GM12874 (cell line): ENCODE measurements around the gene TMEM255A.

Source experiments
- TF ChIP-seq, protein P1 (sequence below): IDR thresholded peaks from 2 replicates; pipeline ENCODE4 v1.5.1; 2011; ENCODE audit warnings: low read depth, mild to moderate bottlenecking, control low read depth, low read length, moderate library complexity; ENCODE audit not compliant: insufficient read depth

TMEM255A gene

DNA sequence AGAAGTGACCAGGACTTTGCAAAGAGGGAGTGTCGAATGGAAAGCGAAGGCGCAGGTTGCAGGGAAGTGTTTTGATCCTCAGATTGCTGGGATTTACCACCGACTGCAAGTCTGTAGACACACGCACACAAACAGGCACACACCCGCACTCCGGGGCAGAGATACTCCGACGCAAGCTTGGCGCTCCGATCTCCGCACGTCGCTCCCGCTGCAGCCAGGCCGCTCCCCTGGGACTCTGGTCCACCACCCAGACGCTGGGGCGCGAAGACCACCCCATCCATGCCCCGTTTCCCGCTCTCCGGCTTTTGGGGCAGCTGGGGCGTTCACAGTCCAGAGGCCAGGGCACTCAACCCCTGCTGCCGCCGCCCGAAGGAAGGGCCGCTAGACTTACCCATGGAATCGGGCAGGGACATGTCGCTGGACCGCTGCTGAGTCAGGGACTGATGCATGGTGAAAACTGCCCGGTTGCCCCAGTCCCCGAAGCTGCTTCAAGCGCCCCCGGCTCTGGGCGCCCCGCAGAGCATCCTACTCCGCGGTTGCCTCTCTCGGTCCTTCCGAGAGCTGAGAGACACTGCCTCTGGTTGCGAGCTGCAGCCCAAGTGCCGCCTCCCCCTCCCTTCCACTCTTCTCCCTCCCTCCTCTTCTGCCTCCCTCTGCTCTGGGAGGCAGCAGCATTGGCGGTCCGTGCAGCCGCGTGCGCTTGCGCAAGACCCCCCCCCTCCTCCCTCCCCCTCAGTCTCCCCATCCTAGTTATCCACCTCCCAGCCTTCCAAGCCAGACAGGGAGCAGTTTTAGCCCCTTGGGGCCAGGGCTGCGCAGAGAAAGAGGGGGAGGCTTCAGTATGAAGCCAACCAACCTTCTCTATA lies at the start of gene TMEM255A:
Gene TMEM255A, minus strand, starts transcription at position 601 of the 866 bp plus-strand sequence. Its CDS starts 152 bp downstream, at position 449.
- TF ChIP-seq, protein P1, sequence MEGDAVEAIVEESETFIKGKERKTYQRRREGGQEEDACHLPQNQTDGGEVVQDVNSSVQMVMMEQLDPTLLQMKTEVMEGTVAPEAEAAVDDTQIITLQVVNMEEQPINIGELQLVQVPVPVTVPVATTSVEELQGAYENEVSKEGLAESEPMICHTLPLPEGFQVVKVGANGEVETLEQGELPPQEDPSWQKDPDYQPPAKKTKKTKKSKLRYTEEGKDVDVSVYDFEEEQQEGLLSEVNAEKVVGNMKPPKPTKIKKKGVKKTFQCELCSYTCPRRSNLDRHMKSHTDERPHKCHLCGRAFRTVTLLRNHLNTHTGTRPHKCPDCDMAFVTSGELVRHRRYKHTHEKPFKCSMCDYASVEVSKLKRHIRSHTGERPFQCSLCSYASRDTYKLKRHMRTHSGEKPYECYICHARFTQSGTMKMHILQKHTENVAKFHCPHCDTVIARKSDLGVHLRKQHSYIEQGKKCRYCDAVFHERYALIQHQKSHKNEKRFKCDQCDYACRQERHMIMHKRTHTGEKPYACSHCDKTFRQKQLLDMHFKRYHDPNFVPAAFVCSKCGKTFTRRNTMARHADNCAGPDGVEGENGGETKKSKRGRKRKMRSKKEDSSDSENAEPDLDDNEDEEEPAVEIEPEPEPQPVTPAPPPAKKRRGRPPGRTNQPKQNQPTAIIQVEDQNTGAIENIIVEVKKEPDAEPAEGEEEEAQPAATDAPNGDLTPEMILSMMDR, result no peak

DNA sequence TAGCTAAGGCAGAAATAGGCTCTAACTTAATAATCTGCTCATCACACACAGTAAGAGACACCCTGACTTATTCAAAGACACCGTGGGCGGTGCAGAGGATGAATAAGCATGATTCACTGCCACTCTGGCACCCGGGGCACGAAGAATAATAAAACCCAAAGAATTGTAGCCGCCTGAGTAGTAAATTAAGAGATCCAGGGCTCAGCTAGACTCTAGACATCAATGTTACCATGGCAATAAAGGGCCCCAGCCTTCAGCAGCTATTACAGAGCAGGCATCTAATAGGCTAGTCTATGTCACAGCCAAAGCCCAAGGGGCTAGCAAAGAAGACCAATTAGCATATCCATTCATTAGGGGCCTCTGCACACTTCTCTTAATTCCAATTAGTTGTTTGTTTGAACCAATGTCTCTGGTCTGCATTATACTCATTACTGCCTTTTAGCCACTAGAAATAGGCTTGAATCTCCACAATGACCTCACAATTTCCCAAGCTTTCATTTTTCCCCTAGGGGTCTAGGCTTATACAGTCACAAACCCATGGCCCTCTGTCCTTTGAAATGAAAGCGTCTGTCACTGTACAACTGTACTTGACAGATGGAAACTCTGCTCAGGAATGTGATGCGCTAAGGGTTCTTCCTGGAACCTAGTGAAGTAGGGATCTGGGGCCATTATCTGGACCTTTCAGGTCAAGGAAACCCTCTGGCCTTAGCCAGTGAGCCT lies 47.6 kb upstream of the TMEM255A start:
- TF ChIP-seq, protein P1, result no peak

- TF ChIP-seq, protein P1, result no peak
Observed at GRCh38 chrX:120357186-120357585, 45.9 kb upstream of the TMEM255A start.

GRCh38 chrX:120356084-120356483 lies 44.8 kb upstream of the TMEM255A start:
- TF ChIP-seq, protein P1, result no peak

DNA sequence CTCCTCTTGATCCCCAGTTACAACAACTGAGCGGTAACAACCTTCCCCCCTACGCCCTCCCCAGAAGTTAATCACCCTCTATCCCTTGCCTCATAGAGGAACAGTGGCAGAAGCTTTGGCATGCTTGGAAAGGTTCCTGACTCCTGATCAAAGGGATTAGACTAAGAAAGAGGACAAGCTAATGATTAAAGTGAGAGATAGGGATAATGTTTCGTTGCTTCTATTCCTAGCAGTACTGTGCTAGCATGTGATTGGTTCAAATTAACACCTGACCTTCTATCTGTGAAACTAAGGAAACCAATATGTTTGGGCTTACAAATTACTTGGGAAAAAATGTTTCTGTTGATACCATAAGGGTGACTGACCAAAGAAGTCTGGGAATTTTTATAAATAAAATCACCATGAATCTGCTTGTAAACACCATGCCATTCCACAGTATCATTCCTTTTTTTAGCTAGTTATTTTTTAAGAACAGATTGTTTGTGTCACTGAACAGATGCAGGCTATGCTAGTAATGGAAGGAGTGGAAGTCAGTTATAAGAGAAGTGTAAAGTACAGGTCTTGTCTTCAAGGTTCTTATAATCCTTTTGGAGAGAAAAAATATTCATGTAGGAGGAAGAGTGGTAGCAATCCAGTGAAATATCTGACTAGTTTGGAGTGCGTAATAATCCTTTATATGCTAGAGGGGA lies 39.3 kb upstream of the TMEM255A start:
- TF ChIP-seq, protein P1, result no peak

DNA sequence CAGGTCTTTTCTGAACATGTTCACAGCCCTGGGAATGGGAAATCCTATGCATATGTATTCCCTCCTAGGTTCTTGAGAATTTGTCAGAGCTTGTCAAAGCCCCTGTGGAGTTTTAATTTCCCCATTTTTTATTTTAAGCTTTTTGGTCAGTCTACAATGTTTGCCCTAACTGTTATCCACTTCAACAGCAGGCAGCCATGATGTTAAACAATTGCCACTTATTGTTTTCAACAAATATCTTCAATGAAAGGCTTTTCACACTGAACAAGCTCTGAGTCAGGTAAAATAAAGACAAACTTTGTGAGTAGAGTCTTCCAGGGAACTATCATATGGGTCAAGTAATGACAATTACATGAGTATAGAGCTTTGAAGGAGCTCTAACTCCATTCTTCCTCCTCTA lies 25.6 kb upstream of the TMEM255A start:
- TF ChIP-seq, protein P1, result no peak

- TF ChIP-seq, protein P1, result no peak
Observed at GRCh38 chrX:120335289-120335688, 24.0 kb upstream of the TMEM255A start.
